GM23248 (cell line): ENCODE data around the gene HELLS.

Experiments
- EZH2 ChIP-seq: fragments of 200-600 bp; sonication (generic); IDR thresholded peaks from 2 replicates; pipeline ENCODE4 v1.6.1; 2018; ENCODE audit warnings: antibody characterized with exemption, mild to moderate bottlenecking; ENCODE audit not compliant: insufficient read depth, poor library complexity, severe bottlenecking
- EZH2phosphoT487 ChIP-seq: fragments of 200-600 bp; sonication (generic); IDR thresholded peaks from 2 replicates; pipeline ENCODE4 v1.6.1; 2018; ENCODE audit warnings: antibody characterized with exemption, moderate library complexity, mild to moderate bottlenecking, low read depth; ENCODE audit not compliant: insufficient read depth

DNA sequence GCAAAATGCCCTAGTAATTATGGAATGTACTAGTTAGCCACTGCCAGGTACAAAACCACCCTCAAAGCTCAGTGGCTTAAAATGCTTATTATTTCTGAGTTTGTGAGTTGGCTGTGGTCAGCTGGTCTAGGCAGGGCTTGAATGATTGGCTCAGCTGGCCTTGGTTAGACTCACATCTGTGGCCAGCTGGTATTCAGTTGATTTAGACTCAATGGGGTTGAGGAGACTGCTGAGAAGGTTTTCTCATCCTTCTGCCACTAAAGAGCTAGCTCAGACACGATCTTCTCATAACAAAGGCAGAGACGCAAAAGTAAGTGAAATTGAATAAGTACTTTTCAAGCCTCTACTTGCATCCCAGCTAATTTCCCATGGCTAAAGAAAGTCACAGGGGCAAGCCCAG lies 80.9 kb downstream of the HELLS start:
- TF ChIP-seq EZH2 (no peak), EZH2phosphoT487 (no peak)
